C4-2B (cell line): ENCODE measurements around the gene CPZ.

Experiments used
- CTCF ChIP-seq: fragments of 450-650 bp; conservative IDR thresholded peaks from 2 replicates; pipeline ENCODE4 v1.5.1; 2017; ENCODE audit warnings: mild to moderate bottlenecking
- ZFX ChIP-seq: fragments of 450-650 bp; IDR thresholded peaks from 2 replicates; pipeline ENCODE4 v1.6.1; 2017

GRCh38 chr4:8609406-8609805 lies 16.8 kb downstream of the CPZ start:
- TF ChIP-seq CTCF (no peak), ZFX (no peak)
